Mucosa of rectum (tissue), 2 donors: Measurements from ENCODE around the gene EGF.

Source experiments
- H3K27ac ChIP-seq, 2 donors: one replicate each; pipeline ENCODE4 v1.7.0; 2013; ENCODE audit warnings: inconsistent platforms in 2 of 2, low read depth in 2 of 2, low read length in 2 of 2
- H3K27me3 ChIP-seq, 2 donors: one replicate each; pipeline ENCODE4 v1.7.0; 2013; ENCODE audit warnings: low read length in 2 of 2; ENCODE audit not compliant: control insufficient read depth in 2 of 2, insufficient read depth in 2 of 2
- H3K36me3 ChIP-seq, 2 donors: one replicate each; pipeline ENCODE4 v1.7.0; 2013; ENCODE audit warnings: low read length in 2 of 2; ENCODE audit not compliant: control insufficient read depth in 2 of 2, insufficient read depth in 2 of 2
- H3K4me1 ChIP-seq, 2 donors: one replicate each; pipeline ENCODE4 v1.7.0; 2013; ENCODE audit warnings: low read length in 2 of 2, mild to moderate bottlenecking in 1 of 2; ENCODE audit not compliant: control insufficient read depth in 2 of 2, insufficient read depth in 2 of 2
- H3K4me3 ChIP-seq, 2 donors: one replicate each; pipeline ENCODE4 v1.7.0; 2013; ENCODE audit warnings: low read length in 2 of 2
- H3K9ac ChIP-seq, 2 donors: one replicate each; pipeline ENCODE4 v1.7.0; 2013; ENCODE audit warnings: low read length in 2 of 2, low read depth in 1 of 2, mild to moderate bottlenecking in 1 of 2
- H3K9me3 ChIP-seq, 2 donors: one replicate each; pipeline ENCODE4 v1.7.0; 2013; ENCODE audit warnings: low read length in 2 of 2; ENCODE audit not compliant: control insufficient read depth in 2 of 2
- donor health status: healthy.
- donor health status: Normal muscosa, but diverticular disease.

The EGF gene

DNA sequence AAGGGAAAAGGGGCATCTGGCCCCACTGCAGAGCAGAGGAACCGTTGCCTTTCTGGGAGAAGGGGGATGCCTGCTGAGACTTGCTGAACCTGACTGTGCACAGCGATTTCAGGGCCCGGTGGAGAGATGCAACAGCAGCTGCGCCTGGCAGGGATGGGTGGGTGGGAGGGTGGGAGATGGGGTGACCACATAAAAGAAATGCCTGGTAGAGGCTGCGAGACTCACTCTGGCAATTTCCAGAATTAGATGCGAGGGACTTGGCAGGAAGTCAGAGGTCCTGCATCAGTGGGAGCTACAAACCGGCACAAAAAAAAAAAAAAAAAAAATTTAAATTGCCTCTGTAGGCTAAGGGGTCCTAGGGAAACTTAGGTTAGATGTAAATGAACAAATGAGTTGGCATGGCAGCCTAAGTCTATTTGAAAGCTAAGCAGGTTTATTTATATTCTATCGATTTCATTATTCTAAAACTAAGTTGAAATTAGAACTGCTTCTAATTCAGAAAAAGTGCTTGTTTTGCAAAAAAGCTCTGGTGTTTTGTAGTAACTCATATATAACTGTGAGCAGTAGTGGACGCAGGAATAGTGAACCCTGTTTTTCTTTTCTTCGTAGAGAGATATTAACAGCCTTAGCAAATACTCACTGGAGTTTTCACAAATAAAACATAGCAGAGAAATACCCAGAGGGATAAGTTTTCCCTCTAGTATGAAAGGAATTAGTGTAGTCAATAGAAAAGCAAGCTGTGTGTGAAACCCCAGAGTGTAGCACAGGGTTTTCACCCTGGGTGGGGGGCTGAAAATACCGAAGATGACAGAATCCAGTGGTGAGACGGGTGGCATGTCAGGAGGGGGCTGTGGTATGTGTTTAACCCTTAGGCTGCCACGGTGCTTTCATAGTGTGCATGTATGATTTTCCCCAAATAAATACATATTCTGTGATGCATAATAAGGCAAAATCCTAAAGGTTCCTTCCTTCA is 130.1 kb downstream of the EGF start:
- Histone ChIP-seq H3K9ac (no peak overlapping the region), H3K27me3 (no peaks in the 10 kb centered on the region), H3K36me3 (no peaks in the 10 kb centered on the region), H3K4me1 (no peaks in the 10 kb centered on the region), H3K4me3 (no peak overlapping the region), H3K9me3 (no peaks in the 10 kb centered on the region), H3K27ac (no peak overlapping the region)

GRCh38 chr4:110046588-110047049 is 133.9 kb downstream of the EGF start:
- Histone ChIP-seq H3K9me3 (no peaks in the 10 kb centered on the region), H3K9ac (no peak overlapping the region), H3K36me3 (peaks cover 2 to 4% of the 10 kb centered on the region in 2 donors), H3K4me1 (no peaks in the 10 kb centered on the region), H3K27ac (no peak overlapping the region), H3K4me3 (no peak overlapping the region), H3K27me3 (no peaks in the 10 kb centered on the region)

- H3K27ac ChIP-seq, result no peak overlapping the region
- H3K9ac ChIP-seq, result no peak overlapping the region
- H3K27me3 ChIP-seq, result no peaks in the 10 kb centered on the region
- H3K9me3 ChIP-seq, result no peaks in the 10 kb centered on the region
- H3K4me1 ChIP-seq, result no peaks in the 10 kb centered on the region
- peaks cover 6% of the 10 kb centered on the region in 2 donors for H3K36me3 ChIP-seq
- H3K4me3 ChIP-seq, result no peak overlapping the region
Observed at GRCh38 chr4:110049951-110050925, 137.6 kb downstream of the EGF start.

- peaks cover 6% of the 10 kb centered on the region in 2 donors for H3K36me3 ChIP-seq
- no peaks in the 10 kb centered on the region for H3K27me3 ChIP-seq
- no peak overlapping the region for H3K27ac ChIP-seq
- no peak overlapping the region for H3K9ac ChIP-seq
- no peak overlapping the region for H3K4me3 ChIP-seq
- peaks cover 5 to 15% of the 10 kb centered on the region in 2 donors for H3K4me1 ChIP-seq
- H3K9me3 ChIP-seq, result no peaks in the 10 kb centered on the region
Observed at GRCh38 chr4:110055158-110055768, 142.6 kb downstream of the EGF start.

GRCh38 chr4:110058677-110059076 is 146.0 kb downstream of the EGF start:
- Histone ChIP-seq H3K4me3 (no peak overlapping the region), H3K27ac (peak overlapping the region in 1 of 2 donors; percentile 69), H3K36me3 (no peaks in the 10 kb centered on the region), H3K9ac (no peak overlapping the region), H3K27me3 (no peaks in the 10 kb centered on the region), H3K4me1 (peaks cover 6 to 20% of the 10 kb centered on the region in 2 donors), H3K9me3 (no peaks in the 10 kb centered on the region)

DNA sequence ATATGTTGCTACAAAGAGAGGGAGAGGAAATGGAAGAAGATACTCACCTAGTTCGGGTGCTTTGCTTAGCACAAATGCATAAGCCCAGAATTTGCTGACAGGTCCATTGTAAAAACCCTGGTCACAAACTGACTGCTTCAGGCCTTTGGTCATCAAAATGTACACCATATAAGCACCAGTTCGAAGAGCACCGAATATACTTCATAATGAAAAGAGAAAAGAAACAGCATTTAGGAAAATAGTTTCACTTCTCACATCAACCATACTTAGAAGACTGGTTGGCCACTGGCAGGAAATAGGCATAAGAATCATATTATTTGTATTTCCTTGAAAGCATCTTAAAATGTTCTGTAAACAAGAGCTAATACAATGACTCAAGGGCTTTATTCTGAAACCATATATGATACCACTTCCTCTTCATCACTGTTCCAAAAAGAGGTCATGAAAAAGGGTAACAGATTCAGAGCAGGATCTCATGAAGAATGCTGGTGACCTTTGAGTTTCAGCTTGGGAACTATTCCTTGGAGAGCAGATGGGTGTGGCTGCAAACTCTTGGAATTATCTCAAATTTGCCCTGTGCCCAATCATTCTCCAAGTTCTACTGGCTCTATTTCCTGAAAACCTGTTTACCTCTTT is 147.0 kb downstream of the EGF start:
- no peaks in the 10 kb centered on the region for H3K27me3 ChIP-seq
- H3K4me1 ChIP-seq, result peaks cover 6 to 20% of the 10 kb centered on the region in 2 donors
- no peaks in the 10 kb centered on the region for H3K9me3 ChIP-seq
- H3K27ac ChIP-seq, result peak overlapping the region; percentile 43 to 69
- H3K4me3 ChIP-seq, result peak overlapping the region in 1 of 2 donors; percentile 17
- H3K9ac ChIP-seq, result no peak overlapping the region
- no peaks in the 10 kb centered on the region for H3K36me3 ChIP-seq

GRCh38 chr4:110061076-110061475 is 148.4 kb downstream of the EGF start:
- no peak overlapping the region for H3K27ac ChIP-seq
- H3K9ac ChIP-seq, result no peak overlapping the region
- no peaks in the 10 kb centered on the region for H3K9me3 ChIP-seq
- H3K27me3 ChIP-seq, result no peaks in the 10 kb centered on the region
- peaks cover 6 to 20% of the 10 kb centered on the region in 2 donors for H3K4me1 ChIP-seq
- no peak overlapping the region for H3K4me3 ChIP-seq
- H3K36me3 ChIP-seq, result no peaks in the 10 kb centered on the region
